BE2C (cell line): ENCODE measurements around the gene ARX.

Experiments
- DNase-seq: peaks from one replicate; pipeline ENCODE4 v3.0.0-alpha.2; 2020
- H3K27me3 ChIP-seq: fragments of 250-450 bp; sonication (Bioruptor Pico); 2 replicates; pipeline ENCODE4 v1.5.1; 2020; ENCODE audit warnings: mild to moderate bottlenecking
- H3K36me3 ChIP-seq: fragments of 250-450 bp; sonication (Bioruptor Pico); 2 replicates; pipeline ENCODE4 v1.5.1; 2020; ENCODE audit warnings: mild to moderate bottlenecking
- H3K4me1 ChIP-seq: fragments of 250-450 bp; sonication (Bioruptor Pico); 2 replicates; pipeline ENCODE4 v1.5.1; 2020
- H3K4me3 ChIP-seq: 2 replicates; pipeline ENCODE4 v1.5.1; 2011; ENCODE audit warnings: low read depth, low read length
- H3K9me3 ChIP-seq: fragments of 250-450 bp; sonication (Bioruptor Pico); 2 replicates; pipeline ENCODE4 v1.5.1; 2020
- TF ChIP-seq, protein P1 (sequence below): IDR thresholded peaks from 2 replicates; pipeline ENCODE4 v1.5.1; 2012; ENCODE audit warnings: mild to moderate bottlenecking, low read depth, low read length

The ARX gene

DNA sequence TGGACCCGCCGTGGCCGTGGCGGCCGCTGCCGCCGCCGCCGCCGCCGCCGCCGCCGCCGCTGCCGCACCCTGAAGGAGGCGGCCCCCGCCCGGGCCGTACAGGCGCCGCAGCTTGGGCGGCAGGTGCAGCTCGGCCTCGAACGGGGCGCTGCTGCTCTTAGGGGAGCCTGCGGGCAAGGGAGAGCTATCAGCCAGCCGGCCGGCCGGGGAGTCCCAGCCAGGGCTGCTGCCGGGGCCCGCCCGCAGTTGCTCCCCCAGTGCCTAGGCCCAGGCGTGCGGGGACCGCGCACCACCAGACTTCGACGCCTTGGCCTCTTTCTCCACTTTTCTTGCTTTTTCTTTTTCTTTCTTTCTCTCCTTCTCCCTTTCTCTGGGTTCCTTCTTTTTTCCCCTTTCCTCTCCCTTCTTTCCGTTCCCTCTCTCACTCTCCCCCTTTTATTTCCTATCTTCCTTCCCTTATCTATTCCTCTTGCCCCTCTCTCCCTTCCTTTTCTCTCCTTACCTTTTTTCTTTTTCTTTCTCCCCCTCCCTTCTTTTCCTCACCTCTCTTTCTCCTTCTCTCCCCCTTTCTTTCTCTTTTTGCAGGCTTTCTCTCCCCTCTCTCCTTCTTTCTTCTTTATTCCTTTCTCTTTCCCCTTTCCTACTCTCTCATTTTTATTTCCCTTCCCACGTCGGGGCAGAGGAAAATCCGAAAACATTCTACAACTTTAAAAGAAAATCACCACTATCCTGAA is 2.0 kb downstream of the ARX start:
- Histone ChIP-seq H3K27me3 (peaks cover 74% of the 10 kb centered on the region), H3K36me3 (no peaks in the 10 kb centered on the region), H3K9me3 (no peaks in the 10 kb centered on the region; the same call in 1 of the 2 replicates), H3K4me3 (no peak overlapping the region), H3K4me1 (no peaks in the 10 kb centered on the region)
- TF ChIP-seq, protein P1, sequence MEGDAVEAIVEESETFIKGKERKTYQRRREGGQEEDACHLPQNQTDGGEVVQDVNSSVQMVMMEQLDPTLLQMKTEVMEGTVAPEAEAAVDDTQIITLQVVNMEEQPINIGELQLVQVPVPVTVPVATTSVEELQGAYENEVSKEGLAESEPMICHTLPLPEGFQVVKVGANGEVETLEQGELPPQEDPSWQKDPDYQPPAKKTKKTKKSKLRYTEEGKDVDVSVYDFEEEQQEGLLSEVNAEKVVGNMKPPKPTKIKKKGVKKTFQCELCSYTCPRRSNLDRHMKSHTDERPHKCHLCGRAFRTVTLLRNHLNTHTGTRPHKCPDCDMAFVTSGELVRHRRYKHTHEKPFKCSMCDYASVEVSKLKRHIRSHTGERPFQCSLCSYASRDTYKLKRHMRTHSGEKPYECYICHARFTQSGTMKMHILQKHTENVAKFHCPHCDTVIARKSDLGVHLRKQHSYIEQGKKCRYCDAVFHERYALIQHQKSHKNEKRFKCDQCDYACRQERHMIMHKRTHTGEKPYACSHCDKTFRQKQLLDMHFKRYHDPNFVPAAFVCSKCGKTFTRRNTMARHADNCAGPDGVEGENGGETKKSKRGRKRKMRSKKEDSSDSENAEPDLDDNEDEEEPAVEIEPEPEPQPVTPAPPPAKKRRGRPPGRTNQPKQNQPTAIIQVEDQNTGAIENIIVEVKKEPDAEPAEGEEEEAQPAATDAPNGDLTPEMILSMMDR = no peak
- DNase-seq = no peak

- Histone ChIP-seq H3K36me3 (no peaks in the 10 kb centered on the region), H3K4me3 (no peak overlapping the region), H3K27me3 (peaks cover 78% of the 10 kb centered on the region), H3K9me3 (no peaks in the 10 kb centered on the region; the same call in 1 of the 2 replicates), H3K4me1 (no peaks in the 10 kb centered on the region)
- DNase-seq = no peak
- TF ChIP-seq, protein P1 = no peak
These were observed 2.8 kb downstream of the ARX start for GRCh38 chrX:25012793-25013631.

DNA sequence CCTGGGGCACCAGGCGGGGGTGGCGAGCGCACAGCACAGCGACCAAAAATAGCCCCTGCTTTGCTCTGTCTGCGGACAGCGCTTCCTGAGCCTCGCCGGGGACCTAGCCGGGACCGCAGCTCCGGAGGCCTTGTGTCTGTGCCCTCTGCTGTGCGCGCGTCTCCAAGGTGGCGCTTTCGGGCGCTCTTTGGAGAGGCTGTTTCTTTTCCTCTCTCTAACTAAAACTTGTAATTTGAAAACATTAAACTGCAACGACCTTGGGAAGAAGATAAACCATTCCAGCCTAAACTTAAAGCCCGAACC is 3.4 kb downstream of the ARX start:
- DNase-seq = no peak
- TF ChIP-seq, protein P1 = no peak
- Histone ChIP-seq H3K4me1 (no peaks in the 10 kb centered on the region), H3K9me3 (no peaks in the 10 kb centered on the region; the same call in 1 of the 2 replicates), H3K4me3 (no peak overlapping the region), H3K36me3 (no peaks in the 10 kb centered on the region), H3K27me3 (peaks cover 78% of the 10 kb centered on the region)

DNA sequence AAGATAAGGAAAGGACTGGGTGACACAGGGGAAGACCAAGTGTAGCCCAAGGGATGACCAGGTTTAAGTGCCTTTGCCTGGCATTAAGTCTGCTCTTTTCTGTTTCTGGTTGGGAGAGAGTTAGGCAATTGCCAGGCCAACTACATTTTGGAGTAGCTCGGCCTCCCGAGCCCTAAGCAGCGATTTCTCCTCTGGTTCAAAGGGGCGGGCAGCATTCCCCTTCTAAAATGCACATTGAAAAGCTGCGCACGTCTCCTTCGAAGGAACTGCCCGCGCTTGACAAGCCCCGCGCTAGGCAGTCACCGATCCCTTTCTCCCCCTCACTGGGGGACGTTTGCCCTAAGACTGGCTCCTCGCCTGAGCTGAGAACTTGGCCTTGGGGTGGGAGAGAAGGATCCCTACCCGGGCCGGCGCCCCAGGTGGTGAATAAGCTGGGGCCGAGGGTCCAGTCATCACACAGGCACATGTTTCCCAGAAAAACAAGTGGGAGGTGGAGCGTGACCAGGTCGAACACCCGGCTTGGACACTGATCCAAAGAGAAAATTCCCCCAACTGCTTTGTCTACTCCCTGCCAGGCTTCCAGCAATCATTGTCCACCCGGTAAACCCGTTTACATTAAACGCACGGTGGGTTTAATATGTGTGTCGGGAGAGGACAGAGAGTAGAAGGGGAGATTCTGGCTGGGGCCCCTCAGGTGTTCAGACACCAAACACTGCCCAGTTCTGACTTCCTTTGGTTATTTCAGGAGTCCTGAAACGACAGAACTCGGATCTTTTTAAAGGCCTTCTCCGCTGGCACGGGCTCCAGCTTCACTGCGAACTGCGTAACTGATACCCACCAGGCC is 4.0 kb downstream of the ARX start:
- H3K4me3 ChIP-seq = no peak overlapping the region
- peaks cover 78% of the 10 kb centered on the region for H3K27me3 ChIP-seq
- no peaks in the 10 kb centered on the region for H3K4me1 ChIP-seq
- DNase-seq = no peak
- H3K9me3 ChIP-seq = no peaks in the 10 kb centered on the region; the same call in 1 of the 2 replicates
- TF ChIP-seq, protein P1 = no peak
- no peaks in the 10 kb centered on the region for H3K36me3 ChIP-seq

DNA sequence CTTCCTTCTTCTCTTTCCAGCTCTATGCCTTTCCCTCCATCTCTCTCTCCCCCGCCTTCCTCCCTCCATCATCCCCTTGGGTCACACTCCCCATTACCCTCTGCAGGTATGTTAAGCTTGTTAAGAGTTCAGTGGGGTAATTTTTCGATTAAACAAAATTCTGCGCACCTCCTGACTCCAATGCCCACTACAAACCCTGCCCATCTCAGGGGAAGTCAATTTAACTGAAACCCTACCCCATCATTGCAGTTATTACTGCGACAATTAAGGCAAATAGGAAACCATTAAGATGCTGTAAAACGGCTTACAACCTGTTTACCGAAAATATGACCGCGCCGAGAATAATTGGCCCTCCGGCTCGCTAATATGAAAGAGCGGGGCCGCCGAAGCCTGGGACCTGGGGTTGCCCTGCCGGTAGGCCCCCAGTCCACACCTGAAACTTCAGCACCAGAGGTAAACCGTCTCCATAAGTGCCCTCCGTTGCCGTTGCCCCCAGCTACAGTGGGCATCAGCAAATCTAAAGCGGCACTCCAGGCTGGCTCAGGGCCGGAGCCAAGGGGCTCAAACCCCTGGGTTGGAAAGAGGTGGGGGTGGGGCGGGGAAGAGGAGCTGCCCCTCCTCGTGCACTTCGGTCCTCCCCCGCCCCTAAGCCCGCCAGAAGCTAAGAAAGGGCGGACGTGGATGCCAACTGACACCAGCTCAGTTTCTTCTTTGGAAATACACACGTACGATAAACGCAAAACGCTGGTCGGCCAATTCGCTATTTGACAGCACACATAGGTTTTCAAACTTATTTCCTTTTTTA is 4.8 kb downstream of the ARX start:
- TF ChIP-seq, protein P1 = no peak
- no peak overlapping the region for H3K4me3 ChIP-seq
- H3K27me3 ChIP-seq = peaks cover 78% of the 10 kb centered on the region
- H3K36me3 ChIP-seq = no peaks in the 10 kb centered on the region
- no peak for DNase-seq
- no peaks in the 10 kb centered on the region for H3K9me3 ChIP-seq
- H3K4me1 ChIP-seq = no peaks in the 10 kb centered on the region
